Measurements from ENCODE around the gene SYVN1. TPM values are rescaled to one million over a fixed set of nuclear protein-coding genes. Genes with fewer than 3 reads are reported as not detected.

Gene SYVN1
- total RNA-seq, 1 donor from 2014 or later: 69.0 TPM

- Histone ChIP-seq H3K36me3 (peaks cover 85% of the 10 kb centered on the region), H3K9me3 (no peaks in the 10 kb centered on the region), H3K4me1 (peaks cover 12% of the 10 kb centered on the region), H3K27me3 (no peaks in the 10 kb centered on the region), H3K4me3 (no peak overlapping the region), H3K27ac (no peak overlapping the region)
- TF ChIP-seq CTCF (IDR thresholded peaks at IDR 0.05): no peak
- DNase-seq (no peak), ATAC-seq (no peak)
- intact Hi-C loops (cut with DNase I): no loop called here
Observed at GRCh38 chr11:65127473-65128181, 6.7 kb downstream of the SYVN1 start.

DNA sequence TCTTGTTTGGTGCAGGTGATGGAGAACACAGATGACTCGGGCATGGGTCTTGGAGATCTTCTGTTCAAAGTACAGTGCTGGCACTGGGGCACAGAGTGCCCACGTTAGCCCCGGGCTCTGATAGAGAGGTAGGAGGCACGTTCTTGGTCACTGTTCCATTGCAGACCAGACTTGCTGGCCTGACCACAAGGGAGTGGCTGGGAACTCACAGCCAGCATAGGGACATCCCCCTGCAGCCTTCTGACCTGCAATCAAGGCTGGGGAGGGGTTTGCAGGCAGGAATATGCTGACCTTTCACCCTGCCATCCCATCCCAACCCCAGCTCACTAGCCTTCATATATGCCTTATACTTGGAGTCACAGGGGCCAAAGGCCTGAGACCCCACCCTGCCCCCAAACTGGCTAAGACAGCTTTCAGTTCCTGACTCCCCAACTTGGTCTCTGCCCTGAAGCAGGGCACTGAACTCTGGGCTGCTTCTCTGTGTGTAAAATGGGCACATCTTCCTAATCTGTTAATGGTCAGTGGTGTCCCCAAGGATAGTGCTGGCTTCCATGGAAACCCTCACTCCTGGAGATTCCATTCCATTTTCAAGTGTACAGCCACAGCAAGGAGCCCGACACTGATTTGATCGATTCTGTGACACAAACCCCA, 7.6 kb downstream of the SYVN1 start:
- H3K4me3 ChIP-seq: no peak overlapping the region
- no peaks in the 10 kb centered on the region for H3K27me3 ChIP-seq
- ATAC-seq: no peak
- peaks cover 76% of the 10 kb centered on the region for H3K36me3 ChIP-seq
- no peak overlapping the region for H3K27ac ChIP-seq
- peaks cover 6% of the 10 kb centered on the region for H3K4me1 ChIP-seq
- TF ChIP-seq CTCF (IDR thresholded peaks at IDR 0.05): no peak
- DNase-seq: no peak
- intact Hi-C loops (cut with DNase I): no loop called here
- H3K9me3 ChIP-seq: no peaks in the 10 kb centered on the region

DNA sequence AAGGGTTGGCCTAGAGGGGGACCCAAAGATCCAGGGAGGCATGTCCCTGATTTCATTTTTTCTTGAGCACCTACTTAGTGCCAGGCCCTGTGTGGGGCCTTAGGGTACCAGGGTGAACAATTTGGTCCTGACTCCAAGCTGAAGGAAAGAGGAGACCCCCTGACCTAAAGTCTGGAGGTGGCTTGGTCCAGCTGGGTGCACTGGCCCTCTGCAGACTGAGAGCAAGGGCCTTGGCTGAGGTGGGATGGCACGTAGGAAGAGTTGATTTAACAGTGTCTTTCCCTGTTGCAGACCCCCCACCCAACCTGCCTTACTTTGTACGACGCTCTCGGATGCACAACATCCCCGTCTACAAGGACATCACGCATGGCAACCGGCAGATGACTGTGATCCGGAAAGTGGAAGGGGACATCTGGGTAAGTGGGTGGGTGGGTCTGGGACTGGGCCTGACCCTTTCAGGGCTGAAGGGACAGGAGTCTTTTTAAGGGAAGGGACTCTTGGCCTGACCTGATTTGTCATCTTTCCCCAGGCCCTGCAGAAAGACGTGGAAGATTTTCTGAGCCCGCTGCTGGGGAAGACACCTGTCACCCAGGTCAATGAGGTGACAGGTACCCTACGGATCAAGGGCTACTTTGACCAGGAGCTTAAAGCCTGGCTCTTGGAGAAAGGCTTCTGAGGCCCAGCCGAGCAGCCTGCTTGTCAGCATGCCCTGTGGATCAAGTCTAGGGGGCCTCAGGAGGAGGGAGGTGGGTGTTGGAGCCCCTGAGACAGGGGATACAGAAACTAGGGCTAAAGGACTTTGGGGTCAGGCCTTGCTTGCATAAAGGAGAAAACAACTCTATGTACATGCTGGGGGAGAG, 8.9 kb downstream of the SYVN1 start:
- Histone ChIP-seq H3K27ac (no peak overlapping the region), H3K4me1 (peaks cover 16% of the 10 kb centered on the region), H3K27me3 (no peaks in the 10 kb centered on the region), H3K36me3 (peaks cover 72% of the 10 kb centered on the region), H3K4me3 (no peak overlapping the region), H3K9me3 (no peaks in the 10 kb centered on the region)
- ATAC-seq (no peak), DNase-seq (peak; percentile 9)
- TF ChIP-seq CTCF (IDR thresholded peaks at IDR 0.05): no peak
- intact Hi-C loops (cut with DNase I): no loop called here

- Histone ChIP-seq H3K9me3 (no peaks in the 10 kb centered on the region), H3K4me1 (peaks cover 16% of the 10 kb centered on the region), H3K4me3 (no peak overlapping the region), H3K27me3 (no peaks in the 10 kb centered on the region), H3K36me3 (peaks cover 72% of the 10 kb centered on the region), H3K27ac (no peak overlapping the region)
- no peak for TF ChIP-seq CTCF (IDR thresholded peaks at IDR 0.05)
- peak; percentile 6 for DNase-seq
- no peak for ATAC-seq
- intact Hi-C loops (cut with DNase I): no loop called here
Observed at GRCh38 chr11:65124480-65125196, 9.7 kb downstream of the SYVN1 start.
